Liver (tissue), 9 donors: ENCODE data around the gene SPDEF. TPM values are rescaled to one million over a fixed set of nuclear protein-coding genes. Genes with fewer than 3 reads are reported as not detected.

Experiments
- DNase-seq: peaks from one replicate; pipeline ENCODE4 v3.0.0-alpha.2; 2017; ENCODE audit warnings: low spot score
- H3K27ac ChIP-seq, 2 donors: one replicate each; pipeline ENCODE4 v1.7.0; 2013; ENCODE audit warnings: inconsistent platforms in 2 of 2, low read length in 2 of 2, control low read depth in 1 of 2, low read depth in 1 of 2, mild to moderate bottlenecking in 1 of 2
- H3K27me3 ChIP-seq, 4 donors: one replicate each; pipeline versions ENCODE4 v1.6.1 to v1.7.0; 2013; ENCODE audit warnings: low read length in 3 of 4, inconsistent platforms in 1 of 4, mild to moderate bottlenecking in 1 of 4, moderate library complexity in 1 of 4; ENCODE audit not compliant: control insufficient read depth in 4 of 4, insufficient read depth in 4 of 4
- H3K36me3 ChIP-seq, 4 donors: one replicate each; pipeline versions ENCODE4 v1.6.1 to v1.7.0; 2013; ENCODE audit warnings: low read length in 3 of 4, mild to moderate bottlenecking in 3 of 4, low read depth in 1 of 4, moderate library complexity in 1 of 4; ENCODE audit not compliant: control insufficient read depth in 4 of 4, insufficient read depth in 3 of 4
- H3K4me1 ChIP-seq, 4 donors: one replicate each; pipeline versions ENCODE4 v1.6.1 to v1.7.0; 2013; ENCODE audit warnings: low read length in 3 of 4, mild to moderate bottlenecking in 3 of 4, moderate library complexity in 1 of 4; ENCODE audit not compliant: control insufficient read depth in 4 of 4, insufficient read depth in 4 of 4
- H3K4me3 ChIP-seq, 3 donors: one replicate each; pipeline versions ENCODE4 v1.6.1 to v1.7.0; 2013; ENCODE audit warnings: low read length in 3 of 3, control low read depth in 1 of 3, low read depth in 1 of 3, mild to moderate bottlenecking in 1 of 3
- H3K9ac ChIP-seq, 2 donors: one replicate each; pipeline ENCODE4 v1.7.0; 2013; ENCODE audit warnings: low read length in 2 of 2, mild to moderate bottlenecking in 2 of 2, moderate library complexity in 2 of 2, control low read depth in 1 of 2, low read depth in 1 of 2
- H3K9me3 ChIP-seq, 4 donors: one replicate each; pipeline versions ENCODE4 v1.6.1 to v1.7.0; 2013; ENCODE audit warnings: low read length in 3 of 4; ENCODE audit not compliant: control insufficient read depth in 4 of 4
- CTCF ChIP-seq: fragments of 150-350 bp; IDR thresholded peaks from 2 replicates; pipeline ENCODE4 v1.5.1; 2017; ENCODE audit warnings: improper control_type of control experiment, low read depth, low read length; ENCODE audit not compliant: missing input control
- FOXA1 ChIP-seq: IDR thresholded peaks from 2 replicates; pipeline ENCODE4 v1.6.1; 2016; ENCODE audit warnings: antibody characterized with exemption
- HNF4A ChIP-seq, 2 donors: conservative IDR thresholded peaks; 2 replicates each; pipeline ENCODE4 v1.6.1; 2016; ENCODE audit warnings: antibody characterized with exemption in 2 of 2, mild to moderate bottlenecking in 2 of 2
- HNF4G ChIP-seq: IDR thresholded peaks from 2 replicates; pipeline ENCODE4 v1.6.1; 2016; ENCODE audit warnings: antibody characterized with exemption
- RAD21 ChIP-seq, 2 donors: IDR thresholded peaks; 2 replicates each; pipeline ENCODE4 v1.6.1; 2016; ENCODE audit warnings: antibody characterized with exemption in 2 of 2, mild to moderate bottlenecking in 2 of 2
- RXRA ChIP-seq, 2 donors: IDR thresholded peaks; 2 replicates each; pipeline ENCODE4 v1.6.1; 2017 to 2018; ENCODE audit warnings: antibody characterized with exemption in 2 of 2, mild to moderate bottlenecking in 1 of 2
- SP1 ChIP-seq: IDR thresholded peaks from 2 replicates; pipeline ENCODE4 v1.6.1; 2018; ENCODE audit warnings: antibody characterized with exemption, mild to moderate bottlenecking
- YY1 ChIP-seq: IDR thresholded peaks from 2 replicates; pipeline ENCODE4 v1.6.1; 2016; ENCODE audit warnings: antibody characterized with exemption, mild to moderate bottlenecking
- ZBTB33 ChIP-seq: IDR thresholded peaks from 2 replicates; pipeline ENCODE4 v1.6.1; 2016; ENCODE audit warnings: antibody characterized with exemption
- WGBS: extraction: QIAGEN DNeasy Blood & Tissue Kit; methylation state at CpG from one replicate; pipeline ENCODE4 v1.1.7; 2013; 5-methylcytosine and 5-hydroxymethylcytosine counted together
- polyA plus RNA-seq, 2 donors: library from polyadenylated mRNA; stranded (reverse) in 1 of 2; unstranded in 1 of 2; fragments of 200-250 nt in 1 of 2; fragments of >200 nt in 1 of 2; fragmentation: Nextera tagmentation in 1 of 2; extraction: Ambion mirVana in 1 of 2; gene quantifications; one replicate each; pipeline versions ENCODE4 v1.2.1 to v1.2.3, GENCODE V29; 2013 to 2015
- total RNA-seq, 2 donors: library from RNA; depleted of rRNA; stranded (reverse); fragments of >200 nt; gene quantifications; one replicate each; pipeline ENCODE4 v1.2.3, GENCODE V29; 2014
- TF ChIP-seq, protein P1 (sequence below): IDR thresholded peaks from 2 replicates; pipeline ENCODE4 v1.6.1; 2016; ENCODE audit warnings: antibody characterized with exemption
- donor health status: healthy.
- donor health status: healthy.
- donor health status: healthy.
- donor health status: healthy.
- donor health status: healthy.

Gene SPDEF
- total and polyA plus RNA-seq, 4 donors = 0.05 to 0.09 TPM; not detected in 2

DNA sequence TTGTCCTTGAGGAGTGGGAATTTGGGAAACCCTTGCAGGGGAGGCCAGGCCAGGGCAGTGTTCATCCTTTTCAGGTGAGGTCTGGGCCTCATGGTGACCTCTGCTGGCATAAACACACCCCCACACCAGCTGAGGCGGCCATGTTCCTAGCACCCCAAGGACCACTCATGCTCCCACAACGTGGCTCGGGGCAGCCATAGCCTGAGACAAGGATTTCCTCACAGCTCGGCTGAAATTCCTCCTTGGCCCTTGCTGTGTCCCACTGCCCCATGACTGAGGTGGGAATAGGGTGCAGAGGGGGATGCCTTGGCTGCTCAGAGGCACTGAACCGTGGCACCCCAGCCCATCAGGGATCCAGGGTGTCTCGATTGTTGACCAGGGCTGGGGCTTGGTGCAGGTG, 27.3 kb upstream of the SPDEF start:
- no peak for DNase-seq
- H3K4me3 ChIP-seq = no peak overlapping the region

GRCh38 chr6:34581561-34581920, 25.4 kb upstream of the SPDEF start:
- H3K9ac ChIP-seq = no peak overlapping the region
- no peak overlapping the region for H3K27ac ChIP-seq
- no peaks in the 10 kb centered on the region for H3K4me1 ChIP-seq
- TF ChIP-seq RXRA (IDR thresholded peaks at IDR 0.05) (no peak), HNF4G (no peak), YY1 (no peak), ZBTB33 (no peak)
- 98% methylated on average over 4 of the region's 4 CpGs for WGBS
- no peaks in the 10 kb centered on the region for H3K9me3 ChIP-seq
- peaks cover 0 to 2% (median 0%) of the 10 kb centered on the region in 4 donors for H3K36me3 ChIP-seq
- DNase-seq = no peak
- H3K27me3 ChIP-seq = no peaks in the 10 kb centered on the region
- H3K4me3 ChIP-seq = no peak overlapping the region

More for the DNA sequence above, 27.3 kb upstream of the SPDEF start:
- no peaks in the 10 kb centered on the region for H3K9me3 ChIP-seq
- peaks cover 0 to 7% (median 2%) of the 10 kb centered on the region in 4 donors for H3K36me3 ChIP-seq
- H3K9ac ChIP-seq = no peak overlapping the region
- no peaks in the 10 kb centered on the region for H3K27me3 ChIP-seq
- 86% methylated on average over 6 of the region's 6 CpGs for WGBS
- no peak overlapping the region for H3K27ac ChIP-seq
- no peaks in the 10 kb centered on the region for H3K4me1 ChIP-seq
- TF ChIP-seq, protein P1, sequence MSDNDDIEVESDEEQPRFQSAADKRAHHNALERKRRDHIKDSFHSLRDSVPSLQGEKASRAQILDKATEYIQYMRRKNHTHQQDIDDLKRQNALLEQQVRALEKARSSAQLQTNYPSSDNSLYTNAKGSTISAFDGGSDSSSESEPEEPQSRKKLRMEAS = no peak
- peak; percentile 30 for TF ChIP-seq CTCF
- TF ChIP-seq RAD21 (IDR thresholded peaks at IDR 0.05) = peak; percentile 39 to 61

- 93% methylated on average over 6 of the region's 6 CpGs for WGBS
- Histone ChIP-seq H3K27ac (no peak overlapping the region), H3K9ac (no peak overlapping the region), H3K27me3 (no peaks in the 10 kb centered on the region), H3K4me1 (no peaks in the 10 kb centered on the region), H3K9me3 (no peaks in the 10 kb centered on the region), H3K4me3 (no peak overlapping the region), H3K36me3 (peaks cover 0 to 2% (median 0%) of the 10 kb centered on the region in 4 donors)
- TF ChIP-seq HNF4A (conservative IDR thresholded peaks at IDR 0.05) (no peak), FOXA1 (no peak), SP1 (no peak)
- no peak for DNase-seq
These were observed 24.8 kb upstream of the SPDEF start for GRCh38 chr6:34580707-34581560.
